Upper lobe of left lung (tissue), 6 donors: Measurements from ENCODE around the gene FAAP24. TPM values are rescaled to one million over a fixed set of nuclear protein-coding genes. Genes with fewer than 3 reads are reported as not detected.

Experiments
- ATAC-seq, 2 donors: fragments of 200-7000 bp; cut with Tn5 transposase; one replicate each; pipeline ENCODE4 v1.9.1; 2022; ENCODE audit warnings: mild to moderate bottlenecking in 2 of 2, moderate library complexity in 2 of 2; ENCODE audit not compliant: low FRiP score in 2 of 2
- DNase-seq, 2 donors: peaks; one replicate each; pipeline ENCODE4 v3.0.0-alpha.2; 2019 to 2020
- H3K27ac ChIP-seq, 4 donors: fragments of 200-600 bp; sonication (generic); one replicate each; pipeline ENCODE4 v1.5.1; 2016 to 2019
- H3K27me3 ChIP-seq, 4 donors: fragments of 200-600 bp; sonication (generic); one replicate each; pipeline ENCODE4 v1.5.1; 2017 to 2019
- H3K36me3 ChIP-seq, 4 donors: fragments of 200-600 bp; sonication (generic); one replicate each; pipeline ENCODE4 v1.5.1; 2016 to 2019
- H3K4me1 ChIP-seq, 4 donors: fragments of 200-600 bp; sonication (generic); one replicate each; pipeline ENCODE4 v1.5.1; 2018 to 2019
- H3K4me3 ChIP-seq, 4 donors: fragments of 200-600 bp; sonication (generic); one replicate each; pipeline ENCODE4 v1.5.1; 2017 to 2019; ENCODE audit warnings: mild to moderate bottlenecking in 2 of 4, moderate library complexity in 1 of 4
- H3K9me3 ChIP-seq, 4 donors: fragments of 200-600 bp; sonication (generic); one replicate each; pipeline ENCODE4 v1.5.1; 2018 to 2019
- CTCF ChIP-seq, 6 experiments: fragments of 450-650 bp in 4 of 6; fragments of 200-600 bp in 2 of 6; sonication (generic) in 2 of 6; IDR thresholded peaks; one replicate each; pipeline ENCODE4 v1.5.1; 2016 to 2019; ENCODE audit warnings: antibody characterized with exemption in 6 of 6
- EP300 ChIP-seq, 4 donors: sonication (generic); formaldehyde crosslinking; IDR thresholded peaks; one replicate each; pipeline ENCODE4 v1.5.1; 2017; ENCODE audit warnings: antibody characterized with exemption in 4 of 4, control low read depth in 2 of 4
- POLR2A ChIP-seq, 4 donors: fragments of 450-650 bp; IDR thresholded peaks; one replicate each; pipeline ENCODE4 v1.5.1; 2016 to 2017; ENCODE audit warnings: antibody characterized with exemption in 4 of 4, mild to moderate bottlenecking in 2 of 4
- POLR2AphosphoS5 ChIP-seq, 2 donors: sonication (generic); formaldehyde crosslinking; IDR thresholded peaks; one replicate each; pipeline ENCODE4 v1.5.1; 2017; ENCODE audit warnings: antibody characterized with exemption in 2 of 2
- WGBS, 2 donors: methylation state at CpG; one replicate each; pipeline ENCODE4 v1.1.5; 2017 to 2018; 5-methylcytosine and 5-hydroxymethylcytosine counted together
- total RNA-seq, 6 donors: library from RNA; depleted of rRNA in 4 of 6; stranded (reverse); fragments of >200 nt in 4 of 6; gene quantifications; one replicate each; pipeline versions ENCODE4 v1.1.0 to v1.2.1, GENCODE V29; 2016 to 2021
- donor health status: DM: no; HTN: no; CAD: no; lungs with moderate emphysema.
- donor health status: DM: no; HTN: yes; CAD: no; lungs with severe emphysema.

Gene FAAP24
- 1 to 10 TPM in 5 of 6 donors, not detected in 1; 1.4 to 7.3 (median 2.0) TPM for total RNA-seq

GRCh38 chr19:32971715-32972540 lies at the start of gene FAAP24, which contains the start of gene CEP89:
TSS of gene FAAP24 (plus strand) at chr19:32972242. CDS start at chr19:32973197, 955 bp downstream.
TSS of gene CEP89 (minus strand) at chr19:32971958. CDS start at chr19:32971874, 84 bp downstream.
- peak; percentile 99 for ATAC-seq
- 1 to 2% methylated on average over 29 to 57 of the region's 57 CpGs for WGBS, 2 donors
- DNase-seq = peak; percentile 96 to 98
- Histone ChIP-seq H3K4me1 (peaks cover 8 to 36% (median 15%) of the 10 kb centered on the region in 4 donors), H3K27ac (peak within 1 kb of the TSS; percentile 78 to 88 (median 82)), H3K36me3 (peaks cover 0 to 14% (median 0%) of the 10 kb centered on the region in 4 donors), H3K9me3 (no peaks in the 10 kb centered on the region), H3K27me3 (no peaks in the 10 kb centered on the region), H3K4me3 (peak within 1 kb of the TSS; percentile 87 to 98 (median 90))
- no peak for TF ChIP-seq EP300 (IDR thresholded peaks at IDR 0.05)
- peak; percentile 71 to 78 for TF ChIP-seq POLR2AphosphoS5 (IDR thresholded peaks at IDR 0.05)
- peak in 2 of 4 donors; percentile 19 to 70 for TF ChIP-seq POLR2A (IDR thresholded peaks at IDR 0.05)
- TF ChIP-seq CTCF (IDR thresholded peaks at IDR 0.05) = peak in 1 of 6 experiments; percentile 24

GRCh38 chr19:32924200-32924599 lies 47.8 kb upstream of the FAAP24 start:
- peaks cover 0 to 9% (median 3%) of the 10 kb centered on the region in 4 donors for H3K9me3 ChIP-seq
- TF ChIP-seq POLR2AphosphoS5 (IDR thresholded peaks at IDR 0.05) = no peak
- TF ChIP-seq EP300 (IDR thresholded peaks at IDR 0.05) = no peak
- no peak for TF ChIP-seq CTCF (IDR thresholded peaks at IDR 0.05)
- no peak for TF ChIP-seq POLR2A (IDR thresholded peaks at IDR 0.05)
- H3K4me3 ChIP-seq = no peak overlapping the region
- DNase-seq (no peak), ATAC-seq (no peak)
- WGBS, 2 donors = 95% methylated on average over 6 of the region's 6 CpGs
- no peak overlapping the region for H3K27ac ChIP-seq
- no peaks in the 10 kb centered on the region for H3K27me3 ChIP-seq
- peaks cover 6 to 66% (median 40%) of the 10 kb centered on the region in 4 donors for H3K36me3 ChIP-seq
- H3K4me1 ChIP-seq = no peaks in the 10 kb centered on the region

GRCh38 chr19:32928806-32929205 lies 43.2 kb upstream of the FAAP24 start:
- TF ChIP-seq CTCF (IDR thresholded peaks at IDR 0.05) (no peak), EP300 (IDR thresholded peaks at IDR 0.05) (no peak), POLR2AphosphoS5 (IDR thresholded peaks at IDR 0.05) (no peak), POLR2A (IDR thresholded peaks at IDR 0.05) (no peak)
- H3K27ac ChIP-seq = no peak overlapping the region
- H3K4me3 ChIP-seq = no peak overlapping the region
- H3K4me1 ChIP-seq = no peaks in the 10 kb centered on the region
- no peaks in the 10 kb centered on the region for H3K27me3 ChIP-seq
- no peak for ATAC-seq
- DNase-seq = no peak
- H3K9me3 ChIP-seq = peaks cover 0 to 9% (median 3%) of the 10 kb centered on the region in 4 donors
- 95 to 97% methylated on average over 2 of the region's 2 CpGs for WGBS, 2 donors
- H3K36me3 ChIP-seq = peaks cover 7 to 72% (median 40%) of the 10 kb centered on the region in 4 donors

- TF ChIP-seq CTCF (IDR thresholded peaks at IDR 0.05) (no peak), POLR2A (IDR thresholded peaks at IDR 0.05) (no peak), EP300 (IDR thresholded peaks at IDR 0.05) (no peak), POLR2AphosphoS5 (IDR thresholded peaks at IDR 0.05) (no peak)
- Histone ChIP-seq H3K9me3 (peaks cover 0 to 9% (median 3%) of the 10 kb centered on the region in 4 donors), H3K27ac (no peak overlapping the region), H3K36me3 (peaks cover 7 to 72% (median 37%) of the 10 kb centered on the region in 4 donors), H3K27me3 (no peaks in the 10 kb centered on the region), H3K4me3 (no peak overlapping the region), H3K4me1 (no peaks in the 10 kb centered on the region)
- WGBS, 2 donors = 98 to 99% methylated on average over 8 of the region's 8 CpGs
- no peak for ATAC-seq
- DNase-seq = no peak
These were observed 41.5 kb upstream of the FAAP24 start for GRCh38 chr19:32930567-32930966.
